Neural progenitor cell (in vitro differentiated cells): ENCODE data around the gene SLC49A4.

Experiments
- CTCF ChIP-seq: fragments of 200-600 bp; sonication (generic); IDR thresholded peaks from 2 replicates; pipeline ENCODE4 v1.5.1; 2017; ENCODE audit warnings: antibody characterized with exemption, mild to moderate bottlenecking
- EZH2phosphoT487 ChIP-seq: fragments of 200-600 bp; sonication (generic); IDR thresholded peaks from 2 replicates; pipeline ENCODE4 v1.6.1; 2017; ENCODE audit warnings: antibody characterized with exemption

DNA sequence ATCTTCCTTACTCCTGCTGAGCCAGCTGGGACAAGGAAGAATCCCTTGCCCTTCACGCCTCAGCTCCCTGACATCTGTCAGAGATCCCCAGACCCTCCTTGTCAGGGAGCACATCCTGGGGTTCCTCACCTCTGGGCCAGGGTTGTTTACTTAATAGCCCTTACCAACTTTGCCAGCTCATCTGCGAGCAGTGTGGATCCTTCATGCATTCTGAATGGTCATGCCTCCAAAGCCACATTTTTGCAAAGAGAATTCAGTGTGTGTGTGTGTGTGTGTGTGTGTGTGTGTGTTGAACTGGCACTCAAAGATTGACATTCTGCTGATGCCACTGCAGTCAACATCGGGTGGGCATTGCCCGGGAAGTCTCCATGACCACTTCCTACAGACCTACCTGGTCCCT, 112.6 kb downstream of the SLC49A4 start:
- TF ChIP-seq EZH2phosphoT487 (no peak), CTCF (no peak)
